GM19468 (cell line): ENCODE data around the gene CDH4.
"Not testable (repeated sequence)": the region's sequence is repeated elsewhere in the genome, so short reads cannot be mapped to it uniquely, and the experiment has no call there.

Experiments
- ATAC-seq: cut with Tn5 transposase; IDR thresholded peaks from one replicate; pipeline ENCODE4 v1.9.1; 2021; ENCODE audit warnings: mild to moderate bottlenecking, moderate library complexity, moderate number of reproducible peaks; ENCODE audit not compliant: unreplicated experiment; ENCODE audit errors: extremely low read depth

Gene CDH4

GRCh38 chr20:61476956-61477355, 224.9 kb downstream of the CDH4 start:
- ATAC-seq = no peak

GRCh38 chr20:61477451-61477861, 225.4 kb downstream of the CDH4 start:
- ATAC-seq = no peak

GRCh38 chr20:61478094-61478493, 226.0 kb downstream of the CDH4 start:
- no peak for ATAC-seq

- no peak for ATAC-seq
These were observed 226.7 kb downstream of the CDH4 start for GRCh38 chr20:61478611-61479305.

- not testable (repeated sequence) for ATAC-seq
These were observed 227.4 kb downstream of the CDH4 start for GRCh38 chr20:61479433-61479832.

GRCh38 chr20:61480158-61480825, 228.2 kb downstream of the CDH4 start:
- no peak for ATAC-seq

GRCh38 chr20:61482056-61482887, 230.2 kb downstream of the CDH4 start:
- ATAC-seq = no peak

- no peak for ATAC-seq
These were observed 230.8 kb downstream of the CDH4 start for GRCh38 chr20:61482901-61483300.

- ATAC-seq = no peak
These were observed 231.4 kb downstream of the CDH4 start for GRCh38 chr20:61483336-61484067.

- no peak for ATAC-seq
These were observed 234.1 kb downstream of the CDH4 start for GRCh38 chr20:61486198-61486597.

GRCh38 chr20:61487346-61487996, 235.4 kb downstream of the CDH4 start:
- ATAC-seq = no peak

- ATAC-seq = no peak
These were observed 235.9 kb downstream of the CDH4 start for GRCh38 chr20:61487997-61488371.

GRCh38 chr20:61490721-61491120, 238.7 kb downstream of the CDH4 start:
- no peak for ATAC-seq

- no peak for ATAC-seq
These were observed 240.0 kb downstream of the CDH4 start for GRCh38 chr20:61492065-61492464.

- ATAC-seq = no peak
These were observed 241.8 kb downstream of the CDH4 start for GRCh38 chr20:61493798-61494305.

- ATAC-seq = no peak
These were observed 242.9 kb downstream of the CDH4 start for GRCh38 chr20:61494763-61495575.

GRCh38 chr20:61497029-61497627, 245.1 kb downstream of the CDH4 start:
- ATAC-seq = no peak

GRCh38 chr20:61499859-61500554, 247.9 kb downstream of the CDH4 start:
- no peak for ATAC-seq
